C4-2B (cell line): ENCODE measurements around the gene COMT.

Source experiments
- H3K27ac ChIP-seq: fragments of 450-650 bp; 2 replicates; pipeline ENCODE4 v1.5.1; 2017
- CTCF ChIP-seq: fragments of 450-650 bp; conservative IDR thresholded peaks from 2 replicates; pipeline ENCODE4 v1.5.1; 2017; ENCODE audit warnings: mild to moderate bottlenecking
- ZFX ChIP-seq: fragments of 450-650 bp; IDR thresholded peaks from 2 replicates; pipeline ENCODE4 v1.6.1; 2017

COMT gene

GRCh38 chr22:19982991-19983578, 41.5 kb downstream of the COMT start:
- TF ChIP-seq ZFX: no peak
- no peak for TF ChIP-seq CTCF

GRCh38 chr22:19983741-19984140, 42.2 kb downstream of the COMT start:
- TF ChIP-seq CTCF (no peak), ZFX (no peak)
- H3K27ac ChIP-seq: no peak overlapping the region

More at GRCh38 chr22:19982991-19983578, 41.5 kb downstream of the COMT start:
- H3K27ac ChIP-seq: no peak overlapping the region

GRCh38 chr22:19984201-19984753, 42.7 kb downstream of the COMT start:
- no peak for TF ChIP-seq ZFX
- TF ChIP-seq CTCF: no peak
- H3K27ac ChIP-seq: no peak overlapping the region

GRCh38 chr22:19984851-19985811, 43.6 kb downstream of the COMT start:
- H3K27ac ChIP-seq: no peak overlapping the region
- TF ChIP-seq ZFX (no peak), CTCF (no peak)

- H3K27ac ChIP-seq: peak overlapping the region; percentile 82
- TF ChIP-seq CTCF: no peak
- no peak for TF ChIP-seq ZFX
These were observed 44.4 kb downstream of the COMT start for GRCh38 chr22:19986011-19986409.

GRCh38 chr22:19986410-19987341, 45.1 kb downstream of the COMT start:
- peak overlapping the region; percentile 82 for H3K27ac ChIP-seq
- 0 out of 2 replicates have a peak, but pooled peaks have one; percentile 33 for TF ChIP-seq ZFX
- no peak for TF ChIP-seq CTCF
